Bronchial epithelial cell (primary cell): ENCODE measurements around the gene GMDS. TPM values are rescaled to one million over a fixed set of nuclear protein-coding genes. Genes with fewer than 3 reads are reported as not detected.

Source experiments
- DNase-seq: peaks from one replicate; pipeline ENCODE4 v3.0.0-alpha.2; 2010; ENCODE audit warnings: low read depth
- FAIRE-seq: peaks from 2 replicates; lab custom pipeline; 2011; peaks lifted over from hg19 to GRCh38; lab: Jason Lieb, UNC
- H3K27me3 ChIP-seq: 2 replicates; pipeline ENCODE4 v1.5.1; 2011; ENCODE audit warnings: low read length; ENCODE audit not compliant: control insufficient read depth, insufficient read depth
- H3K36me3 ChIP-seq: 2 replicates; pipeline ENCODE4 v1.5.1; 2011; ENCODE audit warnings: low read length; ENCODE audit not compliant: control insufficient read depth, insufficient read depth
- H3K4me3 ChIP-seq: 2 replicates; pipeline ENCODE4 v1.5.1; 2011; ENCODE audit warnings: mild to moderate bottlenecking, low read depth, low read length, control low read depth
- total RNA-seq: library from RNA; depleted of rRNA; stranded (reverse); fragments of >200 nt; gene quantifications from 2 replicates; pipeline ENCODE4 v1.2.1, GENCODE V29; 2014
- TF ChIP-seq, protein P1 (sequence below): IDR thresholded peaks from 2 replicates; pipeline ENCODE4 v1.5.1; 2011; ENCODE audit warnings: mild to moderate bottlenecking, moderate library complexity, low read length, control low read depth, inconsistent platforms; ENCODE audit not compliant: insufficient read depth, severe bottlenecking

The GMDS gene
- total RNA-seq, 1 donor from 2014 or later, result 8.2 TPM

- H3K4me3 ChIP-seq, result no peak overlapping the region
- FAIRE-seq (no peak), DNase-seq (peak; percentile 87)
These were observed 543.6 kb downstream of the GMDS start for GRCh38 chr6:1701668-1702353.

DNA sequence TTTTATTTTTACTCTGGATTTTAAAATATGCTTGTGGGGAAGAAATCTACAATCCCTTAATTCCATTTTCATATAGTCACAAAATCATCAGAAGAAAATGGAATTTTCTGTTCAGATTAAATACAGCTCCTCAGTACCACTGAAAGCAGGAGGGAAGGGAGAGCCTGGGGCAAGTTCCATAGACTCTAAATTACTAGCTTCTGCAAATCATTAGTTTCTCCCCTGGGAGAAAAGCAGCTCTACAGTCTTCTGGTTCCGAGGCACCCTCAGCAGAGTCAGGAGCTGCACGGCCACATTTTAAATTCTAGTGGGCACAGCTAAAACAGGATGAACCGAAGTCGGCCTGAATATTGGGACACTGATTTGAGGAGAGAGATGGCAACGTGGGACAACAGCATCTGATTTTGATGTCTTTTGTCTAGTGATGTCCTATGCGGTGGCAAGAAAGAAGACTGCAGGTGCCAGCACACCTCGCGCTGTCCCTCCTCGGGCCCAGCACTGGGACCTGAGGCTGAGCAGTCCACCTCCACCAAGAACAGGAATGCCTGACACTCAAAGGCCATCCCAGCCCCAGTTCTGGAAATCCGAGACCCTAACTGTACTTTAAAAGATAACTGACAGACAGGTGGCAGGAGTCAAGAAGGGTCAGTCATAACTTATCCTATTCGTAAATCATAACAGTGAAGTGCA lies 545.0 kb downstream of the GMDS start:
- no peaks in the 10 kb centered on the region for H3K27me3 ChIP-seq
- DNase-seq (no peak), FAIRE-seq (peak; percentile 89)
- no peak overlapping the region for H3K4me3 ChIP-seq
- TF ChIP-seq, protein P1, sequence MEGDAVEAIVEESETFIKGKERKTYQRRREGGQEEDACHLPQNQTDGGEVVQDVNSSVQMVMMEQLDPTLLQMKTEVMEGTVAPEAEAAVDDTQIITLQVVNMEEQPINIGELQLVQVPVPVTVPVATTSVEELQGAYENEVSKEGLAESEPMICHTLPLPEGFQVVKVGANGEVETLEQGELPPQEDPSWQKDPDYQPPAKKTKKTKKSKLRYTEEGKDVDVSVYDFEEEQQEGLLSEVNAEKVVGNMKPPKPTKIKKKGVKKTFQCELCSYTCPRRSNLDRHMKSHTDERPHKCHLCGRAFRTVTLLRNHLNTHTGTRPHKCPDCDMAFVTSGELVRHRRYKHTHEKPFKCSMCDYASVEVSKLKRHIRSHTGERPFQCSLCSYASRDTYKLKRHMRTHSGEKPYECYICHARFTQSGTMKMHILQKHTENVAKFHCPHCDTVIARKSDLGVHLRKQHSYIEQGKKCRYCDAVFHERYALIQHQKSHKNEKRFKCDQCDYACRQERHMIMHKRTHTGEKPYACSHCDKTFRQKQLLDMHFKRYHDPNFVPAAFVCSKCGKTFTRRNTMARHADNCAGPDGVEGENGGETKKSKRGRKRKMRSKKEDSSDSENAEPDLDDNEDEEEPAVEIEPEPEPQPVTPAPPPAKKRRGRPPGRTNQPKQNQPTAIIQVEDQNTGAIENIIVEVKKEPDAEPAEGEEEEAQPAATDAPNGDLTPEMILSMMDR, result no peak
- H3K36me3 ChIP-seq, result no peaks in the 10 kb centered on the region

More at GRCh38 chr6:1701668-1702353, 543.6 kb downstream of the GMDS start:
- TF ChIP-seq, protein P1, result no peak
- H3K27me3 ChIP-seq, result no peaks in the 10 kb centered on the region
- no peaks in the 10 kb centered on the region for H3K36me3 ChIP-seq

DNA sequence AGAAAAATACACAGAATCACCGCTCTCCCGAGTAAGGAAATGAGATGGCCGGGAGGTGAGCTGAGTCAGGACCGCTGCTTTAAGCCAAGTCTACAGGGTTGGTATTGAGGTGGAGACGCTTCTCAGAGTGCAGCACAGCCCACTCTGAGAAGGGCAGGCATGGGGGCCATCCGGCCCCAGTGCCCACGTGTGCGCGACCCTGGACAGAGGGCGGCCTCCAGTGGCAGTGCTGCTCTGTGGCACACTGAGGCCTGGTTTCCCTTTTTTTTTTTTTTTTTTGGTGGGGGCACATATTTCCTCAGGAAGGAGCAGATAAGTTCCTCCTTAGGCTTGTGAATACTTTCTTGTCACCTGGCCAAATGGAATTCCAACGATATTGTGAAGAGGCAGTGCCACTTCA lies 546.9 kb downstream of the GMDS start:
- no peak for FAIRE-seq
- TF ChIP-seq, protein P1, result no peak

DNA sequence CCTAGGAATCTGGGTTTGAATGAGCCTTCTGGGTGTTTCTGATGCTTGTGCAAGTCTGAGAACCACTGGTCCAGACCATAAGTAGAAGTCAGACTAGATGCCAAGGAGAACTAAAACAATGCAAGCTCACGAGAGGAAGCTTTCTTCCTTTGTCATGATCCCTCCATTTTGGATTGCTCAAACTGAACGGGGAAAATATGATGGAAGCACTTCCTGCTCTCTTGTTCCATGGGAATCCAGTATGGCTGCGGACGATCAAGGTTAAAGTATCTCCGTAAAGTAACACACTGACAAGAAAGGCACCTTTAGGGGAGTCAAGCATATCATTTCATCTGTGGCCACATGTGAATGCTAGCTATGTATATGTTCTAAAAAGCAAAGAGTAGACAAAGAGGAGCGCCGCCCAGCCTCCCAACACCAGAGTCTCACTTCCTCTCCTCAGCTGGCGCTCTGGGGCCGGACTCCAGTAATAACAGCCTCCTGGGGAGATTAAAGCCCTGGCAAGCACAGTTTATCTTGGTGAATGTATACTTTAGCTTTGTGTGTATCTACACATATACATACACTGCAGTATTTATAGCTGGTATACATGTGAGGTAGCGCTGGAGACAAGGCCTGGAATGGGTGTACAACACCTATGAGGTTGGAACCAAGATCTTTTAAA lies 547.6 kb downstream of the GMDS start:
- DNase-seq, result no peak
- no peak for FAIRE-seq
- H3K4me3 ChIP-seq, result no peak overlapping the region
- TF ChIP-seq, protein P1, result no peak
- no peaks in the 10 kb centered on the region for H3K27me3 ChIP-seq
- H3K36me3 ChIP-seq, result no peaks in the 10 kb centered on the region

More for the DNA sequence above, 546.9 kb downstream of the GMDS start:
- DNase-seq, result no peak
- Histone ChIP-seq H3K4me3 (no peak overlapping the region), H3K36me3 (no peaks in the 10 kb centered on the region), H3K27me3 (no peaks in the 10 kb centered on the region)

DNA sequence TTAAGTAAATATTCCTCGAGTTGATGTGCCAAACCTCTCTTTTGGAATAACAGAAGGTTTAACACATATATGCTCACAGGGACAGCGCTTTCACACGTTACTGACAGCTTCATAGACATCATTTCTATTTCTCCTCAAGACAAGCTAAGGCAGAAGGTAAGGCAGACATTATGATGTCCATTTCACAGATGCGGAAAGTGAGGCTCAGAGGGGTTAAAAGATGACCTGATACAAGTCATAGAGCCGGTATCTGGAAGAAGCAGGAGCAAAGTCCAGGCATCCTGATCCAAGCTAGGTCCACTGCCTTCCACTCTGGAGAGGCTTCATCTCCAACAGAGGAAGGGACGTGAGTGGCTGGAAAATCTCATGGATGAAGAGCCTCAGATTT lies 548.9 kb downstream of the GMDS start:
- no peak for DNase-seq
- H3K27me3 ChIP-seq, result no peaks in the 10 kb centered on the region
- H3K36me3 ChIP-seq, result no peaks in the 10 kb centered on the region
- TF ChIP-seq, protein P1, result no peak
- FAIRE-seq, result no peak
- H3K4me3 ChIP-seq, result no peak overlapping the region
